Measurements from ENCODE around the gene GRIFIN.
A peak's percentile ranks its signal among the peaks of the same experiment; 100 is the strongest.

GRIFIN gene

GRCh38 chr7:2476298-2476697 lies at the start of gene GRIFIN:
TSS of gene GRIFIN (minus strand) at chr7:2476398. CDS start at chr7:2476383, 15 bp downstream.
- H3K4me3 ChIP-seq (ENCODE audit: low read depth, low read length): no peak within 1 kb of the TSS
- DNase-seq (ENCODE audit: low read depth): no peak
- TF ChIP-seq, protein P1, sequence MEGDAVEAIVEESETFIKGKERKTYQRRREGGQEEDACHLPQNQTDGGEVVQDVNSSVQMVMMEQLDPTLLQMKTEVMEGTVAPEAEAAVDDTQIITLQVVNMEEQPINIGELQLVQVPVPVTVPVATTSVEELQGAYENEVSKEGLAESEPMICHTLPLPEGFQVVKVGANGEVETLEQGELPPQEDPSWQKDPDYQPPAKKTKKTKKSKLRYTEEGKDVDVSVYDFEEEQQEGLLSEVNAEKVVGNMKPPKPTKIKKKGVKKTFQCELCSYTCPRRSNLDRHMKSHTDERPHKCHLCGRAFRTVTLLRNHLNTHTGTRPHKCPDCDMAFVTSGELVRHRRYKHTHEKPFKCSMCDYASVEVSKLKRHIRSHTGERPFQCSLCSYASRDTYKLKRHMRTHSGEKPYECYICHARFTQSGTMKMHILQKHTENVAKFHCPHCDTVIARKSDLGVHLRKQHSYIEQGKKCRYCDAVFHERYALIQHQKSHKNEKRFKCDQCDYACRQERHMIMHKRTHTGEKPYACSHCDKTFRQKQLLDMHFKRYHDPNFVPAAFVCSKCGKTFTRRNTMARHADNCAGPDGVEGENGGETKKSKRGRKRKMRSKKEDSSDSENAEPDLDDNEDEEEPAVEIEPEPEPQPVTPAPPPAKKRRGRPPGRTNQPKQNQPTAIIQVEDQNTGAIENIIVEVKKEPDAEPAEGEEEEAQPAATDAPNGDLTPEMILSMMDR (IDR thresholded peaks at IDR 0.05; ENCODE audit: control insufficient read depth, extremely low read depth, insufficient read depth): no peak

DNA sequence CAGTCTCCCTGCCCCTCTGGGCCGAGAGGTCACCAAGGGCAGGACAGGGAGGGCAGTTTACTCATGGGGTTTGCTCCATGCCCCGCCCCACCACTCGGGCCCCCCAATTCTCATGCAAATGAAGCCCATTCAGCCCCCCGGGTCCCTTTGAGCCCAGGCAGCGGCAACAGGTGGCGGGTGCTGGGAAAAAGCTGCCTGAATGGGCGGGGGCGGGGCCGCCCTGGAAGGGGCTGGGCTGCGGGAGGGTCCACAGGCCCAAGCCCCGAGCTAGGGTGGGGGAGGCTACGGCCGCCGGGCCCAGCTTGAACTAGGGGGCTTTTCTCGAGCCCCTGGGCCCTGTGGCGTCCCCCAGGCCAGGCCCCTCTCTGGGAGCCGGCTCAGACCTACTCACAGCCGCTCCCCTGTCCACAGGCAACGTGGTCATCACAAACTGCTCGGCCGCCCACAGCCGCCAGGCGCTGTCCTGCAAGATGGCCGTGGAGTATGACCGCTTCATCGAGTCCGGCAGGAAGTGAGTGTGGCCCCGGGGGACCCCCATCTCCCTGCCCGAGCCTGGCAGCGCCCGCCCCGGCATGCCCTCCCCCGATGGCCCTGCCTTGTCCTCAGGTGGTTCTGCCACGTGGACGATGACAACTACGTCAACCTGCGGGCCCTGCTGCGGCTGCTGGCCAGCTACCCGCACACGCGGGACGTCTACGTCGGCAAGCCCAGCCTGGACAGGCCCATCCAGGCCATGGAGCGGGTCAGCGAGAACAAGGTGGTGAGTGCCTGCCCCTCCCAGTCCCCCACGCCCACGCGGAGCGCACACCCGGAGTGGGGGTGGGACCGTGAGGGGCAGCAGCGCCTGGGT lies 48.8 kb upstream of the GRIFIN start:
- DNase-seq (ENCODE audit: low read depth): no peak
- TF ChIP-seq, protein P1 (IDR thresholded peaks at IDR 0.05; ENCODE audit: control insufficient read depth, extremely low read depth, insufficient read depth): no peak

GRCh38 chr7:2523941-2524807 lies 48.0 kb upstream of the GRIFIN start:
- H3K4me3 ChIP-seq (ENCODE audit: low read depth, low read length): no peak overlapping the region
- DNase-seq (ENCODE audit: low read depth): peak; percentile 47

More for the DNA sequence above, 48.8 kb upstream of the GRIFIN start:
- H3K4me3 ChIP-seq (ENCODE audit: low read depth, low read length): no peak overlapping the region

DNA sequence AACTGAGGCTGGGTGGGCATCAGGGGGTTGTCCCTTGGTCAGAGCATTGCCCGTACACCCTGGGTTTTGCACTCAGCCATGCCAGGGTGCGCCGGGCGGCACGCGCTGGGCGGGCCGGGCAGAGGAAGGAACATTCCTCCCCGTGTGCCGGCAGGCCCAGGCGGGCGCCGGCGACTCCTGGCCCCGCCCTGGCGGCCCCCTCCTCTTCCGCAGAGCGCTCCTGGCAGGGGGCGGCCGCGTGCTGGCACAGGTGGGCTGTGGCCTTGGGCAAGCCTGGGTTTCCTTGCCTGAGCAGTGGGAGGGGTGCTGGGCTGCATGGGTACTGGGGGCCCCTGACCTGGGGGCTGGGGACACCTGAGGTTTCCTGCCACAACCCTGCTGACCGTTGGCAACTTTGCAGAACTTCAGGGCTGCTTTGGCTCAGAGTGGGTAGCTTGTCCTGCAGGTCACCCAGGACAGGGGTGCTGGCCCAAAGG lies 47.3 kb upstream of the GRIFIN start:
- no peak overlapping the region for H3K4me3 ChIP-seq (ENCODE audit: low read depth, low read length)
- TF ChIP-seq, protein P1 (IDR thresholded peaks at IDR 0.05; ENCODE audit: control insufficient read depth, extremely low read depth, insufficient read depth): no peak
- DNase-seq (ENCODE audit: low read depth): no peak

More at GRCh38 chr7:2523941-2524807, 48.0 kb upstream of the GRIFIN start:
- TF ChIP-seq, protein P1 (IDR thresholded peaks at IDR 0.05; ENCODE audit: control insufficient read depth, extremely low read depth, insufficient read depth): no peak

DNA sequence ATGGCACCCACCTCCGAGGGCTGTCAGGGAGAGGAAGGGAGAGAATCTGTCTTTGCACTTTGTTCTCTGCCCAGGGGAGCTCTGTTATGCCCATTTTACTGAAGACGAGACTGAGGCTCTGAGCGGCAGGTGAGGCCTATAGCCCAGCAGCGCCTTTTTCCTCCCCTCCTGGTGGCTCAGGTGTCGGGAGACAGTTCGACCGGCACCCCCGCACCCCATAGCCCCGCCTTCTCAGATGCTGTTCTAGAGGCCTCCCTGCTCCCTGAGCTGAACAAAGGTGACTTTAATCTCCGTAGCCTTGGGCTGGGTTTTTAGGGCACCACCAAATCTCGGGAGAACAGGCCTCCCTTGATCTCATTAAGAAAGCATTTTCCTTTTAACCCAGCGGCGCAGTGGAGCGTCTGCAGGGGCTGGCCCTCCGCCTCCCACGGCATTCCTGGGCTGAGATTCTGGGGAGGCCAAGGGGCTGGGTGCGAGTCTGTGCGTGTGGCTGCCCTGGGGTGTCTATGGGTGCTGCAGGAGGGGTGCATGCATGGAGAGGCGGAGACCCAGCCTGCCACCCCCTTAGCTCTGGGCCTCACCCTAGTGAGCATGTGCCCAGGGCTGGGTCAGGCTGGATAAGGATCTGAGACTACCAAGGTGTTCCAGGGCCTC lies 46.7 kb upstream of the GRIFIN start:
- TF ChIP-seq, protein P1 (IDR thresholded peaks at IDR 0.05; ENCODE audit: control insufficient read depth, extremely low read depth, insufficient read depth): no peak
- DNase-seq (ENCODE audit: low read depth): no peak
- H3K4me3 ChIP-seq (ENCODE audit: low read depth, low read length): no peak overlapping the region

- no peak for DNase-seq (ENCODE audit: low read depth)
- TF ChIP-seq, protein P1 (IDR thresholded peaks at IDR 0.05; ENCODE audit: control insufficient read depth, extremely low read depth, insufficient read depth): no peak
- no peak overlapping the region for H3K4me3 ChIP-seq (ENCODE audit: low read depth, low read length)
Observed at GRCh38 chr7:2521952-2522591, 45.9 kb upstream of the GRIFIN start.

Data from LNCaP clone FGC (cell line).